GM18870 (cell line): Measurements from ENCODE around the gene CAPN1.
"Not testable (repeated sequence)": the region's sequence is repeated elsewhere in the genome, so short reads cannot be mapped to it uniquely, and the experiment has no call there.

Experiments
- ATAC-seq: cut with Tn5 transposase; IDR thresholded peaks from one replicate; pipeline ENCODE4 v1.9.1; 2021; ENCODE audit warnings: moderate library complexity; ENCODE audit not compliant: unreplicated experiment

Gene CAPN1

DNA sequence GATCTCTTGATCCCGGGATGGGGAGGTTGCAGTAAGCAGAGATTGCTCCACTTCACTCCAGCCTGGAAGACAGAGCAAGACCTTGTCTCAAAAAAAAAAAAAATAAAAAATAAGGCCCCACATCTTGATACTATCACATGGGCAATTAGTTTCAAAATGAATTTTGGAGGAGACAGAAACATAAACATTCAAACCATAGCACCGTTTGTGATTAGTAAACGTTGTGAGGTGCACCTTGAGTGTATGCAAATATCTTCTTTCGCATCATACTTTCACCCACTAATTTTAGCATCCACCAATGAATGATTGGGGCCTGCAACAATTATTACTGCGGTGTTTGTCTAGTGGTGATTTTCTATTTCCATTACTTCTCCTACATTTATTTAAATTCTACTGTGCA is 22.7 kb upstream of the CAPN1 start:
- no peak for ATAC-seq

DNA sequence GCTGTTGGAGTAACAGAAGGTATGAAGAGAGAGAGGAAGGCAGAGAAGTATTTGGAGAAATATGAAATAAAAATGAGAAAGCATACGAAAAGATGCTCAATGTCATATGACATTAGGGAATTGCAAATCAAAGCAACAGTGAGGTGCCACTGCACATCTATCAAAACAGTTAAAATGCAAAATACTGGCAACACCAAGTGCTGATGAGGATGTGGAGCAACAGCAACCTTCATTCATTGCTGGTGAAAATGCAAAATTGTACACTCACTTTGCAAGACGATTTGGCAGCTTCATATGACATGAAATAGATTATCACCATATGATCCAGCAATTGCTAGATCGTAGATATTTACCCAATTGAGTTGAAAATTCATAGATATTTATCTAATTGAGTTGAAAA is 21.1 kb upstream of the CAPN1 start:
- no peak for ATAC-seq

DNA sequence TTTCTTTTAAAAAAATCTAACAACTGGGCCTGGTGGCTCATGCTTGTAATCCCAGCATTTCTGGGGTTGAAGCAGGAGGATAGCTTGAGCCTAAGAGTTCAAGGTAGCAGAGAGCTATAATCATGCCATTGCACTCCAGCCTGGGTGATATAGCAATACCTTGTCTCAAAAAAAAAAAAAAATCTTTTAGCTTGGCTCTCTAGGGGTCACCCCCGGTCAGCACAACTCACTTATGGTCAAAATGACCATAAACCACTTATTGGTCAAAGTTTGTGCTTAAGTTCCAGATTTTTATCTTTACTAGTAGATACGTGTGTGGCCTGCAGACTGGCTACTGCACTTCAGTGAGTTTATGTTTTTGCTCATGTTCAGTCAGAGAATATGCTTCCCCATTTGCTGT is 18.0 kb upstream of the CAPN1 start:
- ATAC-seq: no peak

GRCh38 chr11:65165410-65166317 is 16.1 kb upstream of the CAPN1 start:
- no peak for ATAC-seq

DNA sequence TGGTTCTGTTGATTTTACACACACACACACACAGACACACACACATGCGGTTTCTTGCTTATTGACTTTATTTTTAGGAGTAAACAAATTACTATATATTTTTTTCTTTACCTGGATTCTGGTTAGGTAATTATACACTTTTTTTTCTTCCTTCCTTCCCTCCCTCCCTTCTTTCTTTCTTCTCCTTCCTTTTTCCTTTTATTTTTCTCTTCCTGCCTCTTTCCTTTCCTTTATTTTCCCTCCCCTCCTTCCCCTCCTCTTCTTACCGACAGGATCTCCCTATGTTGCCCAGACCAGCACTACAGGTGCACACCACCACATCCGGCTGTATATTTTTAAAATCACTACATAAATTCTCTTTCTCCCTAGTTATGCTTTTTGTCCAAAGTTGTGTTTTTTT is 14.8 kb upstream of the CAPN1 start:
- no peak for ATAC-seq

DNA sequence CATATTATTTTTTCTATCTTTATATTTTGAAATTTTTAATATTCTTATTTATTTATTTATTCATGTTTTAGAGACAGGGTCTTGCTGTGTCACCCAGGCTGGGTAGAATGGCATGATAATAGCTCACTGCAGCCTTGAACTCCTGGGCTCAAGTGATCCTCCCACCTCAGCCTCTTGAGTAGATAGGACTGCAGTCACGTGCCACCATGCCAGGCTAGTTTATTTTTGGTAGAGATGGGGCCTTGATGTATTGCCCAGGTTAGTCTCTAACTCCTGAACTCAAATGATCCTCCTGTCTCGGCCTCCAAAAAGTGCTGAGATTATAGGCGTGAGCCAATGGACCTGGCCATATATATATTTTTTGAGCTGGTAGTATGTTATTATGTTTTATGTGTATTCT is 14.1 kb upstream of the CAPN1 start:
- no peak for ATAC-seq

- no peak for ATAC-seq
Measured at GRCh38 chr11:65169164-65169641, 12.5 kb upstream of the CAPN1 start.

DNA sequence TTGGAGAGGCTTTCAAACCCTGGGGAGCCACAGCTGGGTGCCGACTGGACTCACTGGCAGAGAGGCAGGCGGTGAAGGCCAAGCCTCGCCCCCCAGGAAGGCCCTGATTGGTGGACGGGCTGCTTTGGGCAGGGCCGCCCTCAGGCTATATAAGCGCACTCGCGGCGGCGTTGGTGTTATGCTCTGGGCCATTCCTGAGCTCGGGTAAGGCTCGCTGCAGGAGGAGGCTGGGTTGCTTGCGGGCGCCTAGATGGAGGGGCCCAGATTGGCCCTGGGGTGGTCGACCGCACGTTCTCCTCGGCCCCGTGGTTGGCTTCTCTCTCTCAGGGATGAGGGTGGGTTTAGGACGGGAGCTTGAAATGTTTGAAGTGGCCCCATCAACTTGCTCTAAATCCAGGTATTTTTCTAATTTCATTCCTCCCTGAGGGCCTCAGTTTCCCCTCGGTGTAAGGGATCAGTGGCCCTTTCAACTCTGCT is 11.6 kb upstream of the CAPN1 start, which contains the start of gene SPDYC:
TSS of gene SPDYC (plus strand) at position 176 of the 477 bp plus-strand sequence. CDS start 1,125 bp downstream, outside the sequence.
- no peak for ATAC-seq

GRCh38 chr11:65172600-65172999 is 9.1 kb upstream of the CAPN1 start:
- ATAC-seq: no peak

DNA sequence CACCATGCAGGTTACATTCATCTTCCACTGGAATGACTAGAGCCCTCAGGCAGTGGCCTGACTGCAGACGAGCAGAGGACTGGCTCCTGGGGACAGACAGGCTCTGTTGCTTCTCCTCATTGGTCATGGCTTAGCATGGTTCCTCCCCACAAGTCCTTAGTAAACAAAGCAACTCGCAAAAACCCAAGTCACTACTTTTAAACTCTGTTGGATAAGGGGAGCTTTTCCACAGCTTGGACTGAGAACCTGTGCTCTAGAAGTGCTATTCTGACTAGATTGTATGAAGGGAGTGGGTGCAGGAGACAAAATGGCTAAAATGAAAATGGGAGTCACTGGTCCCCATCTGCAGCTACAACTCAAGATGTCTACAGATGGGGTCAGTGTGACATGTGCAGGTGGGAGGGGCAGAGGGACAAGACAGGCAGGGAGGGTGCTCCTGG is 7.1 kb upstream of the CAPN1 start:
- not testable (repeated sequence) for ATAC-seq

GRCh38 chr11:65180877-65181568 is 705 bp upstream of the CAPN1 start:
- ATAC-seq: no peak

DNA sequence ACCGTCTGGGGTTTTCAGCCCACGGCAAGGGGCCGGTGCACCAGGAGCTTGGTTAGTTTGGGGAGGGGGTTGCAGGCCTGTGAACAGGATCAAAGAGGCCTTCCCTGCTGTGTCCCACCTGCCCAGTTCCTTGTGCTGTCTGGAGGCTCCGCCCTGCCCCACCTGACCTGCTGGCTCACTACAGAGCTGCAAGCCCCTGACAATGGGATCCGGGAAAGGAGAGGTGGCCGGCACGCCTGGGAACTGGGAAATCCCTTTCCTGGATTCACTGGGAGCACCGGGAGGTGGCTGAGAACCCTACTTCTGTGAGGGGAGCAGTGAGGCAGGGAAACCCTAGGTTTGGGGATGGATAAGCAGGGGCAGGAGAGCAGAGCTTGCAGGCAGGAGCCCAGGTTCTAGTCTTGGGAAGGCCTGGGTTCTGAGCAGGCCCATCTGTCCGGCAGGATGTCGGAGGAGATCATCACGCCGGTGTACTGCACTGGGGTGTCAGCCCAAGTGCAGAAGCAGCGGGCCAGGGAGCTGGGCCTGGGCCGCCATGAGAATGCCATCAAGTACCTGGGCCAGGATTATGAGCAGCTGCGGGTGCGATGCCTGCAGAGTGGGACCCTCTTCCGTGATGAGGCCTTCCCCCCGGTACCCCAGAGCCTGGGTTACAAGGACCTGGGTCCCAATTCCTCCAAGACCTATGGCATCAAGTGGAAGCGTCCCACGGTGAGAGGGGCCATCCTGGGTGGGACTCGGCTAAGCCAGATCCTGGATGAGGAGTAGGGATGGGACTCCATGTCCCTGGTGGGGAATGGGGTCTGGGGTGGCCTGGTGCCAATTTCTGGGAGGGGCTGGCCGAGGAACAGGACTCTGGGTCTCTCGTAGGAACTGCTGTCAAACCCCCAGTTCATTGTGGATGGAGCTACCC is 786 bp downstream of the CAPN1 start:
- no peak for ATAC-seq

DNA sequence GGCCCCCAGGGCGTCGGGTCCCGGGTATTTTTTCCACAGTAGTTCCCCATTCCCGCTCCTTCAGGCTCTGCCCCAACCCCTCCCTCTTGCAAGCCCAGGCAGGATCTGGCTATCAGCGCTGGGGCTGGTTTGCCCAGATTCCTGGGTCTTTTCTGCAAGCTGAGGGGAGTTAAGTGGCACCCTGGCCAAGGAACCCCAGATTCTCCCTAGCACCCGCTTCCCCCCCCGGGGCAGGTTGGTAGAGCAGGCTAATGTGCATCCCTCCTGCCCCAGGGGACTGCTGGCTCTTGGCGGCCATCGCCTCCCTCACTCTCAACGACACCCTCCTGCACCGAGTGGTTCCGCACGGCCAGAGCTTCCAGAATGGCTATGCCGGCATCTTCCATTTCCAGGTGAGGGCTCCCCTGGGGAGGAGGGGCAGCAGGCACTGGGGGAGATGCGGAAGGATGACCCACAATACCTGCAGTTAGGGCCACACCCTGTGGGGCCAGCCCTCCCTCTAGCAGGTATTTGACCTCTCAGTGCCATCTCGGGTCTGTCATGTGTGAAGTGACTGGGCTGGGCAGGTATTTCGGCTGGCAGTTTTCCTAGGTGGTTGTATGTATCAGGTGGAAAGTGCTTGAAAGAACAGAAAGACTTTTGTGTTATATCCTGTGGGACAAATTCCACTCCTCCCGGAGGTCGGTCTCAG is 1.6 kb downstream of the CAPN1 start:
- ATAC-seq: no peak

GRCh38 chr11:65184146-65184545 is 2.4 kb downstream of the CAPN1 start:
- no peak for ATAC-seq

GRCh38 chr11:65185171-65185570 is 3.4 kb downstream of the CAPN1 start:
- ATAC-seq: no peak

- no peak for ATAC-seq
Measured at GRCh38 chr11:65185869-65186341, 4.2 kb downstream of the CAPN1 start.

- no peak for ATAC-seq
Measured at GRCh38 chr11:65186701-65187100, 5.0 kb downstream of the CAPN1 start.

- no peak for ATAC-seq
Measured at GRCh38 chr11:65187146-65187675, 5.5 kb downstream of the CAPN1 start.

DNA sequence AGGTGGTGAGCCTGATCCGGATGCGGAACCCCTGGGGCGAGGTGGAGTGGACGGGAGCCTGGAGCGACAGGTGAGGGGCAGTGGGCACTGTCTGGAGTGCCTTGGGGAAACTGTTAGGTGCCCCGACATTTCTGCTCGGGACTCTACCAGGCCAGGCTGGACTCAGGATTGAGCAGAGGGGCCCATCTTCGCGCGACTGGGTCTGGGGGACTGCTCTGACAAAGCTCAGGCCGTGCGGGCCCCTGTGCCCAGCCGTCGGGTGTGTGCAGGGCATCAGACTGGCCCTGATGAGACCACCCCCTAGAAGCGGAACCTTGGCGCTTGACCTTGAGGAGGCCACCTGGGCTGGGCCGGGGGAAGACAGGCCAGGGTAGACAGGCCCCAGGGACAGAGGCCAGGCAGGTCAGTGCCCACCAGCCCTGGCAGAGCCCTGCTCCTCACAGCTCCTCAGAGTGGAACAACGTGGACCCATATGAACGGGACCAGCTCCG is 6.3 kb downstream of the CAPN1 start:
- no peak for ATAC-seq

DNA sequence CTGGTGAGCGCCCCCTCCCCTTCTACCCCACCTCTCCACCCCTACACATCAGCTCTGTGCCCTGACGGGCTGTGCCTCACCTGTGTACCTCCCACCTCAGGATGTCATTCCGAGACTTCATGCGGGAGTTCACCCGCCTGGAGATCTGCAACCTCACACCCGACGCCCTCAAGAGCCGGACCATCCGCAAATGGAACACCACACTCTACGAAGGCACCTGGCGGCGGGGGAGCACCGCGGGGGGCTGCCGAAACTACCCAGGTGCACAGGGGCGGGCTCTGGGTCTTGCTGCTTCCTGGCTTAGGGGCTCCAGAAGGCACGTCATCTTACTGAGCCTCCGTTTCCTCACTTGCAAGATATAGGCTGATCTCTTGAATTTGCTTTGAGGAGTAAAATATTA is 6.8 kb downstream of the CAPN1 start:
- no peak for ATAC-seq
